HG02588 (cell line): ENCODE results near the gene SLC4A3.

ENCODE experiments used
- ATAC-seq: cut with Tn5 transposase; IDR thresholded peaks from one replicate; pipeline ENCODE4 v1.9.1; 2021; ENCODE audit warnings: mild to moderate bottlenecking, moderate library complexity; ENCODE audit not compliant: unreplicated experiment

Gene SLC4A3

GRCh38 chr2:219611866-219612576 is 15.4 kb upstream of the SLC4A3 start:
- no peak for ATAC-seq

DNA sequence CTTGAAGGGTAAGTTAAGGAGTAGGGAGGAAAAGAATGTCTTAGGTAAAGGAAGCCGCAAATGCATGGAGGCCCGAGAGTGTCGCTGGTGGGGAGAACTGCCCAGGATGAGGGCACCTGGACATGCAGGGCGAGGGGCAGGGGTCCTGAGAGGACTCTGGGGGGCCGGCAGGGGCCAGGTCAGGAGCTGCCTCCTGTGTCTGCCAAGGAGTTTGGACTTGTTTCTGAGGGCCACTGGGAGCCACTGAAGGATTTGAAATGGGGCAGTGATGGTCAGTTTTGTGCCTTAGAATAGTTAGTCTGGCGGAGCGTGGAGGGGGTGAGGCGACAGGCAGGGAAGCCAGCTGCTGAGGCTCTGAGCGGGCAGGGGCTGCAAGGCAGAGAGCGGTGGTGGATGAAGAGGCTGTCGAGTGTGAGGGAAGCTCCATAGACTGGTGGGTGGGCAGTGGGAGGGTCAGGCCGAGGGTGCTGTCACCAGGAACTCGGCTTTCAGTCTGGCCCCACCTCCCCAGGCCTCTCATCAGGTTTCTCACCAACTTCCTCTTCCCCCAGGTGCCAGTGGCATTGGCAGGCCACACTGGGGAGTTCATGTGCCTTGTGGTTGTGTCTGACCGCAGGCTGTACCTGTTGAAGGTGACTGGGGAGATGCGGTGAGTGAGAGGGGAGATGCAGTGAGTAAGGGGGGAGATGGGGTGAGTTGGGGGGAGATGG is 14.7 kb upstream of the SLC4A3 start:
- no peak for ATAC-seq

GRCh38 chr2:219613461-219614070 is 13.9 kb upstream of the SLC4A3 start:
- no peak for ATAC-seq

- no peak for ATAC-seq
Measured at GRCh38 chr2:219614076-219614860, 13.2 kb upstream of the SLC4A3 start.

DNA sequence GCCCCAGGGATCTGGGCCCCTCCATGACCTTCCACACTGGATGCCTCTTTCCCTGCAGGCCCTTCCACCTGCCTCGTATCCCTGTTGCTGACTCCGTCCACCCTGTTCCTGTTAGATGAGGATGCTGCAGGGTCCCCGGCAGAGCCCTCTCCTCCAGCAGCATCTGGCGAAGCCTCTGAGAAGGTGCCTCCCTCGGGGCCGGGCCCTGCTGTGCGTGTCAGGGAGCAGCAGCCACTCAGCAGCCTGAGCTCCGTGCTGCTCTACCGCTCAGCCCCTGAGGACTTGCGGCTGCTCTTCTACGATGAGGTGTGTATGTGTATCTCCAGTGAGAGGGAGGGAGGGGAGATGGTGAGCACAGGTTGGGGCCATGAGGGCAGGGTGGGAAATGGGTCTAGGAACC is 12.4 kb upstream of the SLC4A3 start:
- ATAC-seq = no peak

DNA sequence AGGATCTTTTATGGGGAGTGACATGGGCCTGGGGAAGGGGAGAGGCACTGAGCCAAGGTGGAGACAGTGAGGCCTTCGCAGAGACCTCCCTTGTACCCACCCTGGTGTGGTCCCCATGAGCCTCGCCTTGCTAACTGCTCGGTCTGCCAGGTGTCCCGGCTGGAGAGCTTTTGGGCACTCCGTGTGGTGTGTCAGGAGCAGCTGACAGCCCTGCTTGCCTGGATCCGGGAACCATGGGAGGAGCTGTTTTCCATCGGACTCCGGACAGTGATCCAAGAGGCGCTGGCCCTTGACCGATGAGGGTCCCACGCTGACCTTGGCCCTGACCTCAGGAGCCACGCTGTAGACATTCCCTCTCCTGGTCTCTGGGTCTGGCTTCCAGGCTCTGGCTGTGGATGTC is 11.5 kb upstream of the SLC4A3 start:
- no peak for ATAC-seq

DNA sequence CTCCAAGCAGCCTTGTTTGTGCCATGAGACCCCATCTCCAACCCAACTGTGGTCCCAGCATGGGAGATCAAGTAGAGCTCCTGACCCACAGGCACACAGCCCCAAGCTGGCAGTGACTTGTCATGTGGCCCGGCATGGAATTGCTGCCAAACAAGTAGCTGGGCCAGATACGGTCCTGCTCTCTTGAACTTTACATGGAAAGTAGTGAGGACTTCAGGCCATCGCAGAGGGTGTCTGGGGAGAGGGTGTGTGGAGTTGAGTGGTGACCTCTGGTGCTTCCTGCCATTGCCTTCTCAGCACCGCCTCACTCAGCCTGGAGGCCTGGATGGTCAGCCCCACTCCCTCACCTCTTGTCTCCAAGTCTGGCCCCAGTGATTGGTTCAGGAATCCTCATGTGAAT is 10.9 kb upstream of the SLC4A3 start:
- no peak for ATAC-seq

GRCh38 chr2:219618733-219619122 is 8.7 kb upstream of the SLC4A3 start:
- no peak for ATAC-seq

DNA sequence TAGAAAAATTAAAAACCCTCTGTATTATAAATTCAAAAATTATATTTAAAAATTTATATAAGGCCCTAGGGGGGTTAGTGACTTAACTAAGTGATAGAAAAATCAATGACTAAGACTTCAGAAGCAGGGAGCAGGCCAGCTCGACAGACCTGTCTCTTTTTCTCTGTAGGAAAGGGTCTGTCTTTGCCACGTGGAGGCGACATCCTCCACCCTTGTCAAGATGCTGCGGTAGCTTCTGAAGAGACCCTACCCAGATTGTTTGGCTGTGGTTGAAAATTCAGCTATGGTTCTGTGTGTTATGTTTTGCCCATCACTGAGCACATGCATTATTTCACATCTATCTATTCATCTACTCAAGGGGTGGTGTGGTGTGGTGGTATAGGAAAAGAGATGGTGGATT is 8.2 kb upstream of the SLC4A3 start:
- no peak for ATAC-seq

DNA sequence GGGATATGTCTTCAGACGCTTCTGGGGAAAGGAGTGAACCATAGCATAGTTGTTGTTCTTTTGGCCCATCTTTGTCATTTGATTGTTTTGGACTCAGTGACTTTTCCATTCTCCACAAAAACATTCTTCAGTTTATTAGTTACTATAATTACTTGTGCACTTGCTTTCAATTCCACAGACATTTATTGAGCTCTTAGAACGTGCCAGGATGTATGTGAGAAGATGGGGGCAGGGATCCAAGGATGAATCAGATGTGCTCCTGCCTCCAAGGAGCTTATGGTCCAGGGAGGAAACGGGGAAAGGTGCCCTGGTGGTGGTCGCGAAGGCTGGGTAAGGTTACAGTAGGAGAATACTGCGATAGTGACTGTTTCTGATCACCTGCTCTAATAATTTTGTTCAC is 6.9 kb upstream of the SLC4A3 start:
- ATAC-seq = no peak

DNA sequence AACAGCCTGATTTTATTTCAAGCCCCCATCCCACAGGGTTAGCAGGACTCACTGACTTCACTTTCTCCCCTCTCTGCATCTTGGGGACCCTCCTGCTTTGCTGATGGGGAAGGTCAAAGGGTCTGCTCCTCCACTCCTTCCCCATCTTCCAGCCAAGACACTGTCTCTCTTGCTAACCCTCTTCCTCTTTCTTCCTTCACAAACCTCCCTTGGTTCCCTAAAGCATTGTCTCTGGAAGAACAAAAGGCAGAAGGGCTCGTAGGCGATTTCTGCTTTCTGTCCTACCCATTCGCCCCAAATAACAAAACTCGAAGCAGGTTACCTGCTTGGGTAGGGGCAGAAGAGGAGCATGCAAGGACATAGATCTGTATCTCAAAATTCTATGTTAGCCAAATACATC is 5.5 kb upstream of the SLC4A3 start:
- no peak for ATAC-seq

DNA sequence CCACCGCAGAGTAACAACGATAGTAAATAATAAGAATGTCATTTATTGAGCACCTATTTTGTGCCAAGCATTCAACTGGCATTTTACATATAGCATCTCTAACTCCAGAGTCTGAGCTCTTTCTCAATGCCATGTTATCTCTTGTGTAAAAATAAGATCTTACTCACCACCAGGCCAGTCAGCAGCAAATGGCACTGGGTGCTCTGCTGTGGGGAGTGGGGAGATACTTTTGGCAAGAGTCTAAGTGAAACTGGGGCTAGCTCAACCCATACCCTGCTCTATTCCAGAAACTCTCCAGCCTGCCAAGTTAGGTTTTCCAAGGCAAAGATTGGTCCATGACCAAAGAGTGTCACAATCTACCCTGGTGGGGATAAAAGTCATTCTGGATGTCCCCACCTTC is 5.0 kb upstream of the SLC4A3 start:
- ATAC-seq = no peak

DNA sequence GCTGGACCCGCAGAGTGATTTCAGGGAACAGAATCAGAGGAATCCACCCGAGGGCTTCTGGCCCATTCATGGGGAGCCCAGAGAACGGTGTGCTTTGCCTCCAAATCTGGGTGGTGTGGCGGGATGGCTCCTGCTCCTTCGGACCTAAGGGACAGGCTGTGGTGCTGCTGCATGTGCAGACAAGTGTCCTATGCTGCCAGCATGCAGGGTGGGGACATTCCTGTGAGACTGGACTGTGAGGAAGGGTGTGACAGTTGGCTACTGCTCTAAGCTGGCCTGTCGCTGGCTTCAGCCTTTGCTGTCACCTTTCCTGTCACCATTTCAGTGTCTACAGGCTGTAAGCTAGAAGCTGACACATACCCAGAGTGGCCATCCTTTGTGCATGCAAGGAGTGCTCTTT is 2.9 kb upstream of the SLC4A3 start:
- ATAC-seq = no peak

DNA sequence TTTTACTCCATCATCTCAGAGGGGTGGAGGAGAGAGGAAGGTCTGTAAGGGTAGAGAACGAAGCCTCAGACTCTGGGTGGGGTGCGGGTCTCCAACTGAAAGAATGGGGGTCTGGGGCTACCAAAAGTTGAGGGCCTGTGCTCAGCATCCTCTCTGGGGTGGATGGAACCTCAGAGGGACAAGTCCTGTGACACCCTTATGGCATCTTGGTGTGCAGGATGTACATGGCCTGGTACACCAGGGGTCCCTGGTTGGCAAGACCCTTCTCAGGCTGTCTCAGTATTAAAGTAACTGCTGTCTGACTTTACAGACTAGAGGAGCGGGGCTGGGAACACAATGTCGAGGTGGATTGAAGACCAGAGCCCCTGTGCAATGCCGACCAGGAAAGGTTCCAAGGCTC is 2.3 kb upstream of the SLC4A3 start:
- no peak for ATAC-seq

GRCh38 chr2:219626540-219626939 is 890 bp upstream of the SLC4A3 start:
- ATAC-seq = no peak

DNA sequence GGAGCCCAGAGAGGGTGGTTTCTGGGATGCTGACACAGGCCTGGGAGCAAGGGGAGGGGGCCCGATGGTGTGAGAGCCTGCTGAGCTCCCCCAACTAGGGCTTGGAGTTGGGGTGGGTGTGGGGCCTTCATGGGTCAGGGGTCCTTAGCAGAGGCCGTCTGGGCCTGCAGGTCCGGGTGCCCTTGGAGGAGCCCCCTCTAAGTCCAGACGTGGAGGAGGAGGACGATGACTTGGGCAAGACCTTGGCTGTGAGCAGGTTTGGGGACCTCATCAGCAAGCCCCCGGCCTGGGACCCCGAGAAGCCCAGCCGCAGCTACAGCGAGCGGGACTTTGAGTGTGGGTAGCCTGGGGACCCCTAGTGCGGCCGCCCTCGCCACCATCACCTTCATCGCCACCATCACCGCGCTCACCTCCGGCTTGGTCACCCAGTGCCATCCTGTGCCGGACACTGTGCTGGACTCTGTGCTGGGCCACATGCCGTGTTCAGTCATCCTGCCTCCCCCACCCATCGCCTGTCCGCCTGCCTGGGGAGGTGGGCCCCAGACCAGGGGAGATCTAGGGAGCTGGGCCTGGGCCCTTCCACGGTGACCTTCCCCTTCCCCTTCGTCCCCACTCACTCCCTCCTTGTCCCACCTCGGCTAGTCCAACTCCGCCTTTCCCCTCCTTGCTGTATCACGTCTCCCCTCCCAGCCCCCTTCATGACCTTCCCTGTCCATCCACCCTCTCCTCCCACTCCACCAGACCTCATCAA is 980 bp downstream of the SLC4A3 start:
- ATAC-seq = no peak

DNA sequence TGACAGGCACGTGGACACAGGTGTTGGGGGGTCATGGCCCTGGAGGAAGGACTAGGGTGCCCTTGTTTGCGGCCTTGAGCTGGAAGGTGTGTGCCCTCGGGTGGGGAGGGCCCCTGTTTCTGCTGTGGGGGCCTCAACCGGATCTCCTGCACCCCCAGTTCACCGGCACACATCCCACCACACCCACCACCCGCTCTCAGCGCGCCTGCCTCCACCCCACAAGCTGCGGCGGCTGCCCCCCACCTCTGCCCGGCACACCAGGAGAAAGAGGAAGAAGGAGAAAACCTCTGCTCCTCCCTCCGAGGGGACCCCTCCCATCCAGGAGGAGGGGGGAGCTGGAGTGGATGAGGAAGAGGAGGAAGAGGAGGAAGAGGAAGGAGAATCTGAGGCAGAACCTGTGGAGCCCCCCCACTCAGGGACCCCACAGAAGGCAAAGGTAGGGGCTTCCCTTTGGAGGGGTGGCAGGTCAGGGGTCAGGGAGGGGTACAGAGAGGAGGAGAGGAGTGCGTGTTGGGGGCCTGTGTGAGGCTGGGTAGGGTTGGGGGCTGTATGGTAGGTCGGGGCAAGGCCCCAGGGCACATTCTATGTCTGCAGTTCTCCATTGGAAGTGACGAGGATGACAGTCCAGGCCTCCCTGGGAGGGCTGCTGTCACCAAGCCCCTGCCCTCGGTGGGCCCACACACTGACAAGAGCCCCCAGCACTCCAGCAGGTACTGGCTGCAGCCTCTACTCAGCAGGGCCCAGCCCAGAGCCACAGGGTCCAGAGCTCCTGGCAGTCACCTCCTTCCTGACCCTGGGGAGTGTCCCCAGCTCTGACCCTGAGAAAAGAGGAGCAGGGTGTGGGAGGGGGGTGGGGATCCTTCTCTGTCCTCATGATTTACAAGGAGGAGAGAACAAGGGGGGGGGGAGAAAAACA is 1.8 kb downstream of the SLC4A3 start:
- ATAC-seq = no peak

GRCh38 chr2:219629976-219630695 is 2.7 kb downstream of the SLC4A3 start:
- no peak for ATAC-seq

GRCh38 chr2:219630770-219631405 is 3.5 kb downstream of the SLC4A3 start:
- ATAC-seq = no peak
